Dedifferentiated amniotic fluid mesenchymal stem cell (primary cell): ENCODE data around the gene OBSL1.

Experiments
- DNase-seq: peaks from one replicate; pipeline ENCODE4 v3.0.0-alpha.2; 2016; ENCODE audit errors: extremely low spot score

OBSL1 gene

GRCh38 chr2:219549619-219550018, 21.7 kb downstream of the OBSL1 start:
- DNase-seq: no peak

DNA sequence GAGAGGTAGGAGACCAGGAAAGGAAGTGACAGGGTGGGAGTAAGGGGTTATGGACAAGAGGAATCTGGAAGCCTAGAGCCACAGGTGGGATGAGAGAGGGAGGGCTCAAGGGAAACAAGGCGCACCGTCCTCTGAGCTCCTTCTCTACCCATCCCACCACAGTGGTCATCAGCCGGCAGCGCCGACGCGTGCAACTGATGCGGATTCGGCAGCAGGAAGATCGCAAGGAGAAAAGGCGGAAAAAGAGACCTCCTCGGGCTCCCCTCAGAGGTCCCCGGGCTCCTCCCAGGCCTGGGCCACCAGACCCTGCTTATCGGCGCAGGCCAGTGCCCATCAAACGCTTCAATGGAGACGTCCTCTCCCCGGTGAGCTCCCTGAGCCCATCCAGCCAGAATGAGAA, 22.3 kb downstream of the OBSL1 start:
- DNase-seq: no peak

GRCh38 chr2:219547621-219548020, 23.7 kb downstream of the OBSL1 start:
- no peak for DNase-seq

DNA sequence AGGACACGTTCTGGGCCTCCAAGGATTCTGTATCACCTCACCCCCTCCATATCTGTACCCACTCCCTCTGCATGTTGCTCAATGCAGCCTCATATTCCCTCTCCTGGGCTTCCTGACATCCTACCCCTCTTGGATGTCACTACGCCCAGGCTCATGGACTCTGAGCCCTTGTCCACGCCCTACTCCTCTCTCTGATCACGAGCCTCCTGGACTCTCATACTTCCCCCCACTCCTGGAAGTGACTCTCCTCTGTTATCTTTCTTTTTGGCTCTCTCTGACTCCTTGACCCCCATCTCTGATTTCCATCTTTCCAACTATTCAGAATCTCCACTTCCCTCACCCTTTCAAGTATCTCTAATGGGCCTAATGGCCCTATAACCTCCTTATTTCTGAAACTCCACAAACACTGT, 25.4 kb downstream of the OBSL1 start:
- no peak for DNase-seq

DNA sequence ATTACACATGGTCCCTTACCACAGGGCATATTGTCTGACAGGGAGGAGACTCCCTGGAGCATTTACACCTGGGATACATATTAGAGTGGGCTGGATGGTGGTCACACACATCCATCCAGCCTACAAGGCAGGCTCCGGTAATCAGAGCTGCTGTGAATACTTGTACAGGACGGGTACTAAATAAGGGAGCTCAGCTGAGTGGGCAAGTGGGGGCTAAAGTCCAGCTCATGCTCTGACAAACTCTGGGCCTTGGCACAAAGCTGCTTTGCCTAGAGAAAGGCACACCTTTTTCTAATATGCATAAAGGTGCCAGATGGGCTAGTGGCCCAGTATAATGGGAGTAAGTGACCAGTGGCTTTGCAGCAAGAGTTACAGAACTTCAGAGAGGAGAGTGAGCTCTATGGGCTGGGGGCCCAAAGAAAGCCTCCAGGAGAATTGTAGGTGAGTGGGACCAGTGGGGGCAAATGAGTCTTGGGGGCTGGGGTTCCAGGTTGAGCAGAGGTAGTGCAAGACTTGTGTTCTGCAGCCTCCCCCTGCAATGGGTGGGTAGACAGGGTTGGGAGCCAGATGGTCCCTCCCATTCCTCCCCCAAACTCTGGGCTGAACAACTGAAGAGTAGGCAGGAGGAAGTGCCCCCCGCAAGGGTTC, 25.9 kb downstream of the OBSL1 start:
- no peak for DNase-seq

GRCh38 chr2:219544567-219544966, 26.8 kb downstream of the OBSL1 start:
- DNase-seq: no peak

DNA sequence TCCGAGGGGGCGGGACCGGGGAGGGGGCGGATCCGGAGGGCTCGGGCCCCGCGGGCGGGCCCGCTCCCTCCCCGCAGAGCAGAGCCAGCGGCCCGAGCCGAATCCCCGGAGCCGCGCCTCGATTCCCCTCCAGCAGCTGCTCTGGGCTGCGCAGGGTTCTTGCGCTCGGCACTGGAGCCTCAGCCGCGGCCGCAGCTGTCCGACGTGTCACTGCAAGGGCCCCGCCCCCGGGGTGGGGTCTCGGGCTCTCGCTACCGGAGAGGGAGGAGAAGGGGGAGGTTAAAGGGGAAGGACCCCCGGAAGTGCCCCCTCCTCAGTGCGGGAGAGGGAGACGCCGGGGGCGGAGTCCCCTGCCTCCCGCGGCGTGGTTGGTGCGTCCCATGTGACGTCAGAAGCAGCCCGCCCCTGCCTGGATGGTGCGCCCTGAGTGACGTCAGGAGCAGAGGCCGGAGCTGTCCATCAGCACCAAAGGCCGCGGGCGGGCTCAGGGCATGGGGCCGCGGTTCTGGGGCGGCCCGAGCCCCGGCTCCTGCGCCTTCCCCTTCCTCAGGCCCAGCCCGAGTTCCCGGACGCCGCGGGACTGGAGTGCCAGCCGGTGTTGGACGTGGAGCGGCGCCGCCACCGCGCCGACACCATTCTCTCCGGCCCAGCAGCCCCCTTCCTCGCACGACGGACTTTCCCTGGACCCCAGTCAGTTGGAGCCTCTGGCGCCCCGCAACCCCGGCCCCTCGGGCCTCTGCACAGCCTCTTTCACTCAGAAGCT, 27.6 kb downstream of the OBSL1 start, which contains the start of the genes CHPF and TMEM198:
Gene CHPF (minus strand): TSS at position 214 of the 763 bp plus-strand sequence. CDS start 271 bp downstream, outside the sequence.
Gene TMEM198 (plus strand): TSS at position 433 of the 763 bp plus-strand sequence. CDS start 700 bp downstream, outside the sequence.
- DNase-seq: peak; percentile 96

DNA sequence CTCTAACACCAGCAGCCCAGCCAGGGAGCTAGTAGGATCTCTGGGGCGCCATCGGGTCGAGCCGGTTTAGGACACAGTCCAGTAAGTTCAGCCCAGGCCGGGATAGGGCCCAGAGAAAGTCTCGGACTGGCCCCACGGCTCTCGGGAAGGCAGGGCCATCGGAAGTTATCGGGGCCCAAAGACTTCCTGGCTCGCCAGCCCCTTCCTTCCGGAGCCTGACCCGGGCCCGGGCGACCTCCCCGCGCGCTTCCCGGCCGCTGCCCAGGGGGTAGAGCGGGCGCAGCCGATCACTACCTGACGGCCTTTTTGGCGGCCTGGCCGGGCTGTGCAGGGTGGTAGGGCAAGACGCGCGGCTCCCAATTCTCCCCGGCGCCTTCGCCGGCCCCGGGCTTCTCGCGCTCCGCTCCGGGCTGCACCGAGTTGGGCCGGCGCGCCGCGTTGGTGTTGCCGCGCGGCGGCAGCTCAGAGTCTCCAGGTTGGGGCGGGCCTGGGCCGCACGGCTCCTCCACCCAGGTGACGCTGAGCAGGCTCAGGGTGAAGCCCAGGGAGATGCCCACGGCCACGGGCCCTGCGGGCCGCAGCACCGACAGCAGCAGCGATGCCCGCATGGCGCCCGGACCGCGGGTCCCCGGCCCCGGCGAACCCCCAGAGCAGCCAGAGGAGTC, 28.3 kb downstream of the OBSL1 start:
- peak; percentile 18 for DNase-seq

- DNase-seq: no peak
These were observed 29.6 kb downstream of the OBSL1 start for GRCh38 chr2:219541611-219542180.

GRCh38 chr2:219540784-219541504, 30.4 kb downstream of the OBSL1 start:
- no peak for DNase-seq

- no peak for DNase-seq
These were observed 31.2 kb downstream of the OBSL1 start for GRCh38 chr2:219539926-219540678.

GRCh38 chr2:219538956-219539788, 32.2 kb downstream of the OBSL1 start:
- DNase-seq: no peak

- no peak for DNase-seq
These were observed 32.8 kb downstream of the OBSL1 start for GRCh38 chr2:219538504-219538951.

DNA sequence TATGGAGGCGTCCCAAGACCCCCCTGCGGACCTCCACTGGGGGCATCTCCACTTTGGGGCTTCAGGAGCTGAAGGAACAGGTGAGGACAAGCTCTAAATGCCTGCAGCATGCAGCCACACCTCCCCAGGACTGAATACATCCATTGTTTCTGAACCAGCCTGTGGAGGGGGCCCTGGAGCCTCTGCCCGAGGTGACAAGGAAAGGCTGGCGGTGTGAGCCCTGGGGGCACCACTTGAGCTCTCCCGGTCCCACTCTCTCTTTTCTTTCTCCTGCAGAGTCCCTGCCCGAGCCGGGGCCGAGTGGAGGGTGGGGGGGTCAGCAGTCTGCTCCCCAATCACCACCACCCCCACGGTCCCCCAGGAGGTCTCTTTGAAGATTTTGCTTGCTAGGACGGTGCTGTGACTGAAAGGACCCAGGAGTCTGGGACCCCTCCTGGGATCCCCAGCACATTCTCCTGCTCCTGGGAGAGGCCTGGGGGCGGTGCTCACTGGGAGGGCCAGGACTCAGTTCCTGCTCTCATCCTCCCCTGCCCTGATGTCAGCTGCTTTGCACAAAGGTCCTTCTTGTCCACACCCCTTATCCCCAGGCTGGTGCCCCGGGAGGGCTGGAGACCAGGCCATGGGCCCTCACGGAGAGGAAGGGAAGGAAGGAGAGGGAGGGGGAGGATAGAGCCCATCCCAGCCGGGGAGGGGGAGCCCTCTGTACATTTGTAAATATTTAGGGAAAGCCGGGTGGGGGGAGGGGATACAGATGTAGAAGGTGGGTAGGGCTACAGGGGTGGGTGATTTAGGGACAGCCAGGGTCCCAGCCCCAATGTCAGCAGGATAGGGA, 33.5 kb downstream of the OBSL1 start:
- no peak for DNase-seq

GRCh38 chr2:219536967-219537366, 34.4 kb downstream of the OBSL1 start:
- DNase-seq: no peak

GRCh38 chr2:219536425-219536824, 34.9 kb downstream of the OBSL1 start:
- DNase-seq: no peak

DNA sequence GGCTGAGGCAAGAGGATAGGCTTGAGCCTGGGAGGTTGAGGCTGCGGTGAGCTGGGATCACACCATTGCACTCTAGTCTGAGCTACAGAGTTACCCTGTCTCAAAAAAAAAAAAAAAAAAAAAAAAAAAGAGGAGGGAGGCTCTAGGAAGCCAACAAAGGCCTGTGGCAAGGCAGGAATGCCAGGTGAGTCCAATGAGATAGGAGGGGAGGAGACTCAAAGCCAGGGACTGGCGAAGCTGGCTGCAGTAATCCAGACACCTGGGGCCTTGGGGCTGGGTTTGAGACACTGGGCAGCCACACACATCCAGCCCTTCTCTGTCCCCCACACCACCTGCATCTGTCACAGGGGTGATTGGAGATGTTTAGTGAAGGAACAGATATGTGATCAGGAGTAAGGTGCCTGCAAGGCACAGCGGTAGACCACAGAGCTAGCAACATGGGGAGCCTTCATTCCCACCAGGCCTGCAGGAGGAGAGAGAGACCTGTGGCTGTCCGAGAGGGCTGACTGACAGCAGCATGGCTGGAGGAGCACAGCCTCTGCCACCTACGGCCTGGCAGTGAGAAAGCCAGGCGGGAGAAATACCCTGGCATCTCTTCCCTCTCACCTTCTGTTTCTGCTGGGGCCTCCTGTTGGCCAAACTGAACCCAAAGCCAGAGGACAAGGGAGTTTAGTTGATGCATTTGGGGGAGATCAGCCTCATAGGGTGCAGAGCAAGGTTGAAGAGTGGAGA, 37.2 kb downstream of the OBSL1 start:
- DNase-seq: no peak

GRCh38 chr2:219532378-219532649, 39.0 kb downstream of the OBSL1 start:
- DNase-seq: no peak
